ENCODE results near the gene ZCCHC10.

DNA sequence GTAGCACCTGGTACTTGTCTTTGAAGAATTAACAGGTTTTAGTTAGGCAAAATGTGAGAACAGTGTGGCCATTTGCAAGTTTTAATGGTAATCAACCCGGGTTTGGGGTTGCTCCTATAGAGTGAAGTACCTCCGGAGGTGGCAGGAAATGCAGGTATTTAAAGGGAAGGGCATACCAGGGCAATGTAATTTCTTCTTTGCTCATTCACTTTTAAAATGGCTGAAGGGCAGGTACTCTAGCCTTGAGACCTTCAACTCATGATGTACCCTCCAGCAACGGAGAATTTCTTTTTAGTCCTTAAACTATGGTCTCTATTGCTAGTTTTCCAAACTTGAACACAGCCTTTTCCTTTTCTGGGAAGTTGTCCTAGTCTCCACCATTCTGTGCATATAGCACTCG lies 24.2 kb upstream of the ZCCHC10 start:
- no peak for TF ChIP-seq ASH2L (IDR thresholded peaks at IDR 0.05; ENCODE audit: borderline replicate concordance, low read depth)
- TF ChIP-seq CTCF (IDR thresholded peaks at IDR 0.05 in 2 of 3, conservative IDR thresholded peaks at IDR 0.05 in 1 of 3; ENCODE audit: control insufficient read depth in 2 of 3, extremely low read depth in 1 of 3, insufficient read depth in 1 of 3, low read depth in 3 of 3, low read length in 3 of 3), result no peak
- no peak for TF ChIP-seq CREM (IDR thresholded peaks at IDR 0.05; ENCODE audit: low read depth)
- no peak for TF ChIP-seq CREB1 (IDR thresholded peaks at IDR 0.05; ENCODE audit: low read depth)
- TF ChIP-seq, protein P1, sequence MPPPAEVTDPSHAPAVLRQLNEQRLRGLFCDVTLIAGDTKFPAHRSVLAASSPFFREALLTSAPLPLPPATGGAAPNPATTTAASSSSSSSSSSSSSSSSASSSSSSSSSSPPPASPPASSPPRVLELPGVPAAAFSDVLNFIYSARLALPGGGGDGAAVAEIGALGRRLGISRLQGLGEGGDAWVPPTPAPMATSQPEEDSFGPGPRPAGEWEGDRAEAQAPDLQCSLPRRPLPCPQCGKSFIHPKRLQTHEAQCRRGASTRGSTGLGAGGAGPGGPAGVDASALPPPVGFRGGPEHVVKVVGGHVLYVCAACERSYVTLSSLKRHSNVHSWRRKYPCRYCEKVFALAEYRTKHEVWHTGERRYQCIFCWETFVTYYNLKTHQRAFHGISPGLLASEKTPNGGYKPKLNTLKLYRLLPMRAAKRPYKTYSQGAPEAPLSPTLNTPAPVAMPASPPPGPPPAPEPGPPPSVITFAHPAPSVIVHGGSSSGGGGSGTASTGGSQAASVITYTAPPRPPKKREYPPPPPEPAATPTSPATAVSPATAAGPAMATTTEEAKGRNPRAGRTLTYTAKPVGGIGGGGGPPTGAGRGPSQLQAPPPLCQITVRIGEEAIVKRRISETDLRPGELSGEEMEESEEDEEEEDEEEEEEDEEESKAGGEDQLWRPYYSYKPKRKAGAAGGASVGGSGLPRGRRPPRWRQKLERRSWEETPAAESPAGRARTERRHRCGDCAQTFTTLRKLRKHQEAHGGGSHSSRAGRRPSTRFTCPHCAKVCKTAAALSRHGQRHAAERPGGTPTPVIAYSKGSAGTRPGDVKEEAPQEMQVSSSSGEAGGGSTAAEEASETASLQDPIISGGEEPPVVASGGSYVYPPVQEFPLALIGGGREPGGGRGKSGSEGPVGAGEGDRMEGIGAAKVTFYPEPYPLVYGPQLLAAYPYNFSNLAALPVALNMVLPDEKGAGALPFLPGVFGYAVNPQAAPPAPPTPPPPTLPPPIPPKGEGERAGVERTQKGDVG (CRISPR knock-in tag; IDR thresholded peaks at IDR 0.05), result no peak
- TF ChIP-seq POLR2AphosphoS2 (IDR thresholded peaks at IDR 0.05; ENCODE audit: low read depth, low read length), result no peak
- no peak for TF ChIP-seq TBL1XR1 (IDR thresholded peaks at IDR 0.05; ENCODE audit: low read depth, low read length)
- TF ChIP-seq MXI1 (IDR thresholded peaks at IDR 0.05; ENCODE audit: low read depth, low read length), result no peak
- no peak for TF ChIP-seq FOS (IDR thresholded peaks at IDR 0.05; ENCODE audit: borderline replicate concordance, extremely low read depth, insufficient read length)
- no peak for TF ChIP-seq POLR2AphosphoS5 (IDR thresholded peaks at IDR 0.05; ENCODE audit: low read length)
- no peak for TF ChIP-seq ZSCAN29 (IDR thresholded peaks at IDR 0.05)
